ENCODE measurements around the gene HMX2. TPM values are rescaled to one million over a fixed set of nuclear protein-coding genes. Genes with fewer than 3 reads are reported as not detected.

HMX2 gene
- total RNA-seq, 1 experiment from 2014 or later, result not detected

- TF ChIP-seq, protein P1, sequence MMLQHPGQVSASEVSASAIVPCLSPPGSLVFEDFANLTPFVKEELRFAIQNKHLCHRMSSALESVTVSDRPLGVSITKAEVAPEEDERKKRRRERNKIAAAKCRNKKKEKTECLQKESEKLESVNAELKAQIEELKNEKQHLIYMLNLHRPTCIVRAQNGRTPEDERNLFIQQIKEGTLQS (IDR thresholded peaks at IDR 0.05), result no peak
- TF ChIP-seq EZH2phosphoT487 (IDR thresholded peaks at IDR 0.05; ENCODE audit: borderline replicate concordance) (no peak), POLR2A (IDR thresholded peaks at IDR 0.05; ENCODE audit: borderline replicate concordance, extremely low read depth, insufficient read depth, insufficient read length) (peak; percentile 94), ELF1 (IDR thresholded peaks at IDR 0.05; ENCODE audit: borderline replicate concordance, low read depth) (peak; percentile 75; the same call in 1 of the 2 replicates)
These were observed 6.3 kb downstream of the HMX2 start, which contains the start of gene BUB3 (continued) for GRCh38 chr10:123154092-123154710.

- H2AFZ ChIP-seq (ENCODE audit: low read depth, low read length, poor library complexity, severe bottlenecking), result no peak overlapping the region
- intact Hi-C loops (cut with micrococcal nuclease), result loop anchor here (1.0 kb wide), 1 partner anchor 147 kb away; the partner anchor contains the start of gene IKZF5
- ChIA-PET RAD21 (ENCODE audit: low non-redundant PET in 1 of 2, low total read pairs in 2 of 2, uncharacterized antibody in 2 of 2, unreplicated experiment in 2 of 2) (no interaction called here), CTCF (interaction anchor here (1.3 to 1.5 kb wide), 2 partner anchors 21 to 112 kb away, joined by 7 to 9 read pairs; no protein-coding TSS in a partner anchor), POLR2A (interaction anchor here (0.9 to 1.2 kb wide), 3 partner anchors 10 to 15 kb away, joined by 3 to 7 read pairs (median 6); no protein-coding TSS in a partner anchor)
- H3K9me2 ChIP-seq (ENCODE audit: insufficient read depth), result no peaks in the 10 kb centered on the region
- DNase-seq (ENCODE audit: low read depth, low spot score) (peak; percentile 31), ATAC-seq (peak; percentile 74)
- TF ChIP-seq ELF1 (IDR thresholded peaks at IDR 0.05; ENCODE audit: borderline replicate concordance, low read depth), result no peak
- no peak for TF ChIP-seq SP1 (IDR thresholded peaks at IDR 0.05; ENCODE audit: low read depth)
- TF ChIP-seq EGR1 (IDR thresholded peaks at IDR 0.05; ENCODE audit: low read depth), result no peak
- TF ChIP-seq JUND (IDR thresholded peaks at IDR 0.05), result no peak
- no peak for TF ChIP-seq SRF (IDR thresholded peaks at IDR 0.05; ENCODE audit: low read depth)
- TF ChIP-seq, protein P2, sequence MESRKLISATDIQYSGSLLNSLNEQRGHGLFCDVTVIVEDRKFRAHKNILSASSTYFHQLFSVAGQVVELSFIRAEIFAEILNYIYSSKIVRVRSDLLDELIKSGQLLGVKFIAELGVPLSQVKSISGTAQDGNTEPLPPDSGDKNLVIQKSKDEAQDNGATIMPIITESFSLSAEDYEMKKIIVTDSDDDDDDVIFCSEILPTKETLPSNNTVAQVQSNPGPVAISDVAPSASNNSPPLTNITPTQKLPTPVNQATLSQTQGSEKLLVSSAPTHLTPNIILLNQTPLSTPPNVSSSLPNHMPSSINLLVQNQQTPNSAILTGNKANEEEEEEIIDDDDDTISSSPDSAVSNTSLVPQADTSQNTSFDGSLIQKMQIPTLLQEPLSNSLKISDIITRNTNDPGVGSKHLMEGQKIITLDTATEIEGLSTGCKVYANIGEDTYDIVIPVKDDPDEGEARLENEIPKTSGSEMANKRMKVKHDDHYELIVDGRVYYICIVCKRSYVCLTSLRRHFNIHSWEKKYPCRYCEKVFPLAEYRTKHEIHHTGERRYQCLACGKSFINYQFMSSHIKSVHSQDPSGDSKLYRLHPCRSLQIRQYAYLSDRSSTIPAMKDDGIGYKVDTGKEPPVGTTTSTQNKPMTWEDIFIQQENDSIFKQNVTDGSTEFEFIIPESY (IDR thresholded peaks at IDR 0.05; ENCODE audit: extremely low read depth, insufficient replicate concordance, low read length), result no peak
- TF ChIP-seq, protein P3, sequence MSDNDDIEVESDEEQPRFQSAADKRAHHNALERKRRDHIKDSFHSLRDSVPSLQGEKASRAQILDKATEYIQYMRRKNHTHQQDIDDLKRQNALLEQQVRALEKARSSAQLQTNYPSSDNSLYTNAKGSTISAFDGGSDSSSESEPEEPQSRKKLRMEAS (IDR thresholded peaks at IDR 0.05), result peak; percentile 76
- no peak for TF ChIP-seq TCF7L2 (IDR thresholded peaks at IDR 0.05; ENCODE audit: borderline replicate concordance, extremely low read depth, insufficient read depth, insufficient read length)
- peaks cover 57% of the 10 kb centered on the region for H3K79me2 ChIP-seq (ENCODE audit: insufficient read depth, low read length)
- peak overlapping the region; percentile 88 for H3K27ac ChIP-seq (ENCODE audit: low read depth, low read length)
- H4K20me1 ChIP-seq (ENCODE audit: insufficient read depth), result peaks cover 23% of the 10 kb centered on the region; the same call in 1 of the 2 replicates
- H3K4me1 ChIP-seq (ENCODE audit: control insufficient read depth in 1 of 2, insufficient read depth in 2 of 2, low read length in 2 of 2), result peaks cover 8 to 20% of the 10 kb centered on the region in 2 experiments; a peak in 3 of 4 replicates
- TSS peak; percentile 39 for BruUV-seq (replicated peaks)
- peaks cover 31 to 51% of the 10 kb centered on the region in 2 experiments for H3K36me3 ChIP-seq (ENCODE audit: control insufficient read depth in 1 of 2, insufficient read depth in 2 of 2, low read length in 2 of 2)
- H3K4me2 ChIP-seq (ENCODE audit: low read length), result peak overlapping the region; percentile 83
- peak overlapping the region; percentile 95 for H3K9ac ChIP-seq (ENCODE audit: low read length)
- H3K9me3 ChIP-seq (ENCODE audit: control insufficient read depth in 1 of 2, insufficient read depth in 1 of 2, low read depth in 1 of 2, low read length in 2 of 2), result no peaks in the 10 kb centered on the region
- no peaks in the 10 kb centered on the region for H3K27me3 ChIP-seq (ENCODE audit: insufficient read depth, low read length)
- peak overlapping the region; percentile 89 to 93 for H3K4me3 ChIP-seq (replicated peaks in 1 of 2; ENCODE audit: low read depth in 1 of 2, low read length in 2 of 2)
These were observed 7.0 kb downstream of the HMX2 start for GRCh38 chr10:123154711-123155505.
